A673 (cell line): ENCODE measurements around the gene KIN. TPM values are rescaled to one million over a fixed set of nuclear protein-coding genes. Genes with fewer than 3 reads are reported as not detected.
"Not testable (repeated sequence)": the region's sequence is repeated elsewhere in the genome, so short reads cannot be mapped to it uniquely, and the experiment has no call there.

Experiments
- BruUV-seq: library from RNA; stranded (reverse); fragments of 400-500 nt; replicated peaks from 2 replicates; lab custom pipeline; 2021; lab: Mats Ljungman, UMichigan
- CTCF ChIA-PET: fragments of 300-600 bp; sonication (Branson Sonifier 250); formaldehyde crosslinking; loops from one replicate; lab custom pipeline; 2022; ENCODE audit warnings: antibody characterized with exemption; lab: Charles Lee
- POLR2A ChIA-PET: fragments of 300-600 bp; sonication (Branson Sonifier 250); formaldehyde crosslinking; loops from one replicate; lab custom pipeline; 2022; ENCODE audit warnings: antibody characterized with exemption; ENCODE audit not compliant: low non-redundant PET; lab: Charles Lee
- DNase-seq: peaks from one replicate; pipeline ENCODE4 v3.0.0-alpha.2; 2015; ENCODE audit warnings: low spot score
- H3K27ac ChIP-seq: fragments of 200-600 bp; sonication (generic); 2 replicates; pipeline ENCODE4 v1.5.1; 2016; ENCODE audit warnings: mixed run types, low read depth, mild to moderate bottlenecking, mixed read lengths, antibody characterized with exemption, low read length; ENCODE audit not compliant: poor library complexity, severe bottlenecking
- H3K27me3 ChIP-seq: fragments of 200-600 bp; sonication (generic); replicated peaks from 2 replicates; pipeline ENCODE4 v1.6.1; 2017; ENCODE audit warnings: mixed run types, low read depth, mild to moderate bottlenecking, mixed read lengths, antibody characterized with exemption, low read length; ENCODE audit not compliant: insufficient read depth, poor library complexity
- H3K36me3 ChIP-seq: fragments of 200-600 bp; sonication (generic); 2 replicates; pipeline ENCODE4 v1.6.1; 2016; ENCODE audit warnings: mixed run types, mild to moderate bottlenecking, mixed read lengths, antibody characterized with exemption, low read length; ENCODE audit not compliant: insufficient read depth, poor library complexity, severe bottlenecking
- H3K4me1 ChIP-seq: fragments of 200-600 bp; sonication (generic); 2 replicates; pipeline ENCODE4 v1.6.1; 2017; ENCODE audit warnings: mixed run types, mild to moderate bottlenecking, mixed read lengths, antibody characterized with exemption, low read length; ENCODE audit not compliant: insufficient read depth, poor library complexity, severe bottlenecking
- H3K4me3 ChIP-seq: fragments of 200-600 bp; sonication (generic); 2 replicates; pipeline ENCODE4 v1.5.1; 2016; ENCODE audit warnings: low read depth, mixed run types, mild to moderate bottlenecking, mixed read lengths, low read length; ENCODE audit not compliant: poor library complexity, severe bottlenecking
- H3K9me3 ChIP-seq: fragments of 200-600 bp; sonication (generic); 2 replicates; pipeline ENCODE4 v1.6.1; 2016; ENCODE audit warnings: mixed run types, low read depth, mild to moderate bottlenecking, mixed read lengths, antibody characterized with exemption, low read length; ENCODE audit not compliant: poor library complexity, severe bottlenecking
- CTCF ChIP-seq: fragments of 300-800, 200-600 bp; sonication (generic); conservative IDR thresholded peaks from 2 replicates; pipeline ENCODE4 v1.5.1; 2017; ENCODE audit warnings: low read depth, mild to moderate bottlenecking, antibody characterized with exemption, low read length, moderate library complexity, mixed read lengths
- EZH2 ChIP-seq: fragments of 200-600 bp; sonication (generic); IDR thresholded peaks from 2 replicates; pipeline ENCODE4 v1.6.1; 2017; ENCODE audit warnings: borderline replicate concordance, low read depth, mild to moderate bottlenecking, mixed read lengths, antibody characterized with exemption, low read length; ENCODE audit not compliant: poor library complexity, severe bottlenecking
- intact Hi-C: fragments of 100-400 bp; cut with micrococcal nuclease; formaldehyde crosslinking; loops from one replicate; pipeline ENCODE4 v1.10.0; 2022; ENCODE audit not compliant: unreplicated experiment
- total RNA-seq: library from RNA; stranded (reverse); gene quantifications from 2 replicates; pipeline ENCODE4 v1.2.3, GENCODE V29; 2021

The KIN gene
- total RNA-seq, 1 experiment from 2014 or later: 16.3 TPM

- peak; percentile 9 for DNase-seq
- TSS peak; percentile 53 for BruUV-seq
Observed at GRCh38 chr10:7787150-7787856, 490 bp downstream of the KIN start.

DNA sequence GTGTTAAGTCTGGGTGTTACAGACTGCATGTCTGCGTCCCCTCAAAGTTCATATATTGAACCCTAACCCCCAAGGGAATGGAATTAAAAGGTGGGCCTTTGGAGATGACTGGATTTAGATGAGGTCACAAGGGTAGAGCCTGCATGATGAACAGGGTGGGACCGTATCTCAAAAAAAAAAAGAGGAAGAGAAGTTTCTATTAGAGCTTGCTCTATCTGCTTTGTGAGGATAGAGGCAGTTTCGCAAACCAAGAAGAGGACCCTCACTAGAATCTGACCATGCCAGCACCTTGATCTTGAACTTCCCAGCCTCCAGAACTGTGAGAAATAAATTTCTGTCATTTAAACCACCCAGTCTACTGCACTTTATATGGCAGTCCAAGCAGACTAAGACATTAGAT is 1.4 kb downstream of the KIN start:
- H3K4me3 ChIP-seq: peak overlapping the region; percentile 82
- TF ChIP-seq EZH2 (no peak), CTCF (no peak)
- POLR2A ChIA-PET: no interaction called here
- peaks cover 14% of the 10 kb centered on the region for H3K4me1 ChIP-seq
- BruUV-seq: no TSS peak
- H3K9me3 ChIP-seq: no peaks in the 10 kb centered on the region
- CTCF ChIA-PET: no interaction called here
- peaks cover 12% of the 10 kb centered on the region for H3K36me3 ChIP-seq
- intact Hi-C loops: no loop called here
- H3K27me3 ChIP-seq: no peaks in the 10 kb centered on the region
- DNase-seq: no peak
- no peak overlapping the region for H3K27ac ChIP-seq

More at GRCh38 chr10:7787150-7787856, 490 bp downstream of the KIN start:
- ChIA-PET CTCF (interaction anchor here (1.0 kb wide), 1 partner anchor 31 kb away, joined by 3 read pairs; the partner anchor contains the start of gene TAF3), POLR2A (interaction anchor here (1.1 kb wide), 1 partner anchor 31 kb away, joined by 4 read pairs; the partner anchor contains the start of gene TAF3)
- Histone ChIP-seq H3K4me1 (peaks cover 14% of the 10 kb centered on the region), H3K36me3 (peaks cover 15% of the 10 kb centered on the region), H3K4me3 (peak overlapping the region; percentile 82), H3K9me3 (no peaks in the 10 kb centered on the region), H3K27me3 (no peaks in the 10 kb centered on the region), H3K27ac (peak overlapping the region; percentile 87)
- intact Hi-C loops: no loop called here
- no peak for TF ChIP-seq EZH2
- no peak for TF ChIP-seq CTCF

DNA sequence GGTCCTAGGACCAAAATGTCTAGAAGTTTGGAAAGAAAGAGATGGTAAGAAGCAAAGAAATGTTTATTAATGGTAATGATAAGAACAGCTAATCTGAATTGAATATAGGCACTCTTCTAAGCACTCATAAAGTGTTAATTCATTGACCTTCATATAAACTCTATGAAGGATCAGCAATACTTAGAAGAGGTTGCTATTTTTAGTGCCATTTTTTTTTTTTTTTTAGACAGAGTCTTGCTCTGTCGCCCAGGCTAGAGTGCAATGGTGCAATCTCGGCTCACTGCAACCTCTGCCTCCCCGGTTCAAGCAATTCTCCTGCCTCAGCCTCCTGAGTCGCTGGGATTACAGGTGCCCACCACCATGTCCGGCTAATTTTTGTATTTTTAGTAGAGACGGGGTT is 5.6 kb downstream of the KIN start:
- BruUV-seq, H3K4me1 ChIP-seq, H3K4me3 ChIP-seq, CTCF ChIA-PET, DNase-seq, H3K27ac ChIP-seq, H3K9me3 ChIP-seq, intact Hi-C loops, POLR2A ChIA-PET, H3K27me3 ChIP-seq: not testable (repeated sequence)
- peaks cover 32% of the 10 kb centered on the region for H3K36me3 ChIP-seq

DNA sequence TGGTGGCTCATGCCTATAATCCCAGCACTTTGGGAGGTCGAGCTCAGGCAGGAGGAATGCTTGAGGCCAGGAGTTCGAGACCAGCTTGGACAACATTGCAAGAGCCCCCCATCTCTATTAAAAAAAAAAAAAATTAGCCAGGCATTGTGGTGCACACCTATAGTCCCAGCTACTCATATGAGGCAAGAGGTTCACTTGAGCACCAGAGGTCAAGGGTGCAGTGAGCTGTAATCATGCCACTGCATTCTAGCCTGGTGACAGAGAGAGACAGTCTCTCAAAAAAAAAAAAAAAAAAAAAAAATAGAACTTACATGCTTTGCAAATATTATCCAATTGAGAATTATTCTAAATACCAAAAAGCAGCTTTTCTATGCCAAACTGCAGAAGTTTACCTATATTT is 11.0 kb downstream of the KIN start:
- Histone ChIP-seq H3K9me3 (no peaks in the 10 kb centered on the region), H3K27ac (no peak overlapping the region), H3K4me3 (no peak overlapping the region), H3K4me1 (no peaks in the 10 kb centered on the region), H3K36me3 (peaks cover 54% of the 10 kb centered on the region), H3K27me3 (no peaks in the 10 kb centered on the region)
- DNase-seq: no peak
- ChIA-PET CTCF (no interaction called here), POLR2A (no interaction called here)
- TF ChIP-seq CTCF (no peak), EZH2 (no peak)
- intact Hi-C loops: no loop called here
- BruUV-seq: no TSS peak
